GM23248 (cell line): ENCODE measurements around the gene ITIH4.

ENCODE experiments used
- EZH2 ChIP-seq: fragments of 200-600 bp; sonication (generic); IDR thresholded peaks from 2 replicates; pipeline ENCODE4 v1.6.1; 2018; ENCODE audit warnings: antibody characterized with exemption, mild to moderate bottlenecking; ENCODE audit not compliant: insufficient read depth, poor library complexity, severe bottlenecking
- EZH2phosphoT487 ChIP-seq: fragments of 200-600 bp; sonication (generic); IDR thresholded peaks from 2 replicates; pipeline ENCODE4 v1.6.1; 2018; ENCODE audit warnings: antibody characterized with exemption, moderate library complexity, mild to moderate bottlenecking, low read depth; ENCODE audit not compliant: insufficient read depth

GRCh38 chr3:52775877-52776276 is 54.6 kb downstream of the ITIH4 start:
- TF ChIP-seq EZH2phosphoT487: no peak
- no peak for TF ChIP-seq EZH2
